Gastroesophageal sphincter (tissue), 4 donors: Measurements from ENCODE around the gene ADAMTS4. TPM values are rescaled to one million over a fixed set of nuclear protein-coding genes. Genes with fewer than 3 reads are reported as not detected.

Source experiments
- ATAC-seq: fragments of 150-250 bp; one replicate; pipeline ENCODE4 v1.9.1; 2016; ENCODE audit warnings: mild to moderate bottlenecking, moderate library complexity
- H3K27ac ChIP-seq, 4 donors: fragments of 200-600 bp; sonication (generic) in 3 of 4; 1 replicate in 3 of 4; 2 replicates in 1 of 4; pipeline ENCODE4 v1.5.1; 2016 to 2019
- H3K27me3 ChIP-seq: fragments of 200-600 bp; sonication (generic); one replicate; pipeline ENCODE4 v1.5.1; 2019
- H3K36me3 ChIP-seq, 2 donors: fragments of 200-600 bp; sonication (generic); one replicate each; pipeline ENCODE4 v1.5.1; 2019; ENCODE audit warnings: control low read depth in 1 of 2
- H3K4me1 ChIP-seq, 3 donors: fragments of 200-600 bp; sonication (generic); 1 replicate in 2 of 3; 2 replicates in 1 of 3; pipeline ENCODE4 v1.5.1; 2016 to 2019; ENCODE audit warnings: control low read depth in 2 of 3
- H3K4me3 ChIP-seq, 2 donors: fragments of 200-600 bp; sonication (generic); one replicate each; pipeline ENCODE4 v1.5.1; 2019; ENCODE audit warnings: mild to moderate bottlenecking in 1 of 2, moderate library complexity in 1 of 2
- H3K9me3 ChIP-seq, 3 donors: fragments of 200-600 bp; sonication (generic); one replicate each; pipeline ENCODE4 v1.5.1; 2017 to 2019; ENCODE audit warnings: control low read depth in 2 of 3
- CTCF ChIP-seq, 4 experiments: fragments of 200-600 bp in 2 of 4; fragments of 450-650 bp in 2 of 4; sonication (generic) in 1 of 4; IDR thresholded peaks; one replicate each; pipeline ENCODE4 v1.5.1; 2017 to 2019; ENCODE audit warnings: antibody characterized with exemption in 4 of 4, mild to moderate bottlenecking in 2 of 4, moderate library complexity in 2 of 4
- EP300 ChIP-seq: sonication (generic); formaldehyde crosslinking; IDR thresholded peaks from one replicate; pipeline ENCODE4 v1.6.1; 2017; ENCODE audit warnings: antibody characterized with exemption, mild to moderate bottlenecking
- POLR2A ChIP-seq, 2 donors: fragments of 450-650 bp; IDR thresholded peaks; one replicate each; pipeline ENCODE4 v1.6.1; 2017; ENCODE audit warnings: antibody characterized with exemption in 2 of 2, mild to moderate bottlenecking in 2 of 2, moderate library complexity in 1 of 2
- POLR2AphosphoS5 ChIP-seq: sonication (generic); formaldehyde crosslinking; IDR thresholded peaks from one replicate; pipeline ENCODE4 v1.6.1; 2017; ENCODE audit warnings: antibody characterized with exemption
- WGBS, 2 donors: methylation state at CpG; one replicate each; pipeline ENCODE4 v1.1.5; 2018; ENCODE audit warnings: low coverage in 1 of 2; 5-methylcytosine and 5-hydroxymethylcytosine counted together
- total RNA-seq, 4 donors: library from RNA; depleted of rRNA; stranded (reverse); fragments of >200 nt; gene quantifications; one replicate each; pipeline ENCODE4 v1.1.0, GENCODE V29; 2016

Gene ADAMTS4
- total RNA-seq, 4 donors from 2014 or later, result 3.7 to 60.6 (median 6.7) TPM

- no peak for TF ChIP-seq CTCF (IDR thresholded peaks at IDR 0.05)
- TF ChIP-seq POLR2AphosphoS5, result no peak
- TF ChIP-seq EP300, result no peak
- TF ChIP-seq POLR2A (IDR thresholded peaks at IDR 0.05), result no peak
- Histone ChIP-seq H3K27me3 (no peaks in the 10 kb centered on the region), H3K4me3 (no peak within 1 kb of the TSS), H3K4me1 (no peaks in the 10 kb centered on the region), H3K36me3 (no peaks in the 10 kb centered on the region), H3K9me3 (no peaks in the 10 kb centered on the region), H3K27ac (no peak within 1 kb of the TSS)
- ATAC-seq, result no peak
- WGBS, 2 donors, result 82% methylated on average over 3 of the region's 4 CpGs; no CpG with 5 or more reads in 1 of the 2 donors
These were observed 39.2 kb upstream of the ADAMTS4 start, which contains the start of gene NR1I3 for GRCh38 chr1:161238039-161238473. Gene NR1I3, minus strand, starts transcription at chr1:161238203. Its CDS starts 1,638 bp downstream, at chr1:161236565.

- no peak for TF ChIP-seq POLR2AphosphoS5
- no peak overlapping the region for H3K27ac ChIP-seq
- no peaks in the 10 kb centered on the region for H3K9me3 ChIP-seq
- no peaks in the 10 kb centered on the region for H3K4me1 ChIP-seq
- no peaks in the 10 kb centered on the region for H3K27me3 ChIP-seq
- 63 to 84% methylated on average over 3 to 5 of the region's 5 CpGs for WGBS, 2 donors
- H3K4me3 ChIP-seq, result no peak overlapping the region
- ATAC-seq, result no peak
- H3K36me3 ChIP-seq, result no peaks in the 10 kb centered on the region
These were observed 37.3 kb upstream of the ADAMTS4 start for GRCh38 chr1:161235957-161236775.

GRCh38 chr1:161233102-161233501, 34.2 kb upstream of the ADAMTS4 start:
- H3K9me3 ChIP-seq, result no peaks in the 10 kb centered on the region
- TF ChIP-seq EP300 (no peak), POLR2AphosphoS5 (no peak)
- peaks cover 0 to 28% of the 10 kb centered on the region in 2 donors for H3K36me3 ChIP-seq
- no peaks in the 10 kb centered on the region for H3K27me3 ChIP-seq
- no peak overlapping the region for H3K27ac ChIP-seq
- WGBS, 2 donors, result 100% methylated on average over 2 of the region's 9 CpGs; no CpG with 5 or more reads in 1 of the 2 donors
- ATAC-seq, result no peak
- peaks cover 0 to 2% (median 0%) of the 10 kb centered on the region in 3 donors for H3K4me1 ChIP-seq
- no peak overlapping the region for H3K4me3 ChIP-seq

GRCh38 chr1:161230762-161231161, 31.9 kb upstream of the ADAMTS4 start:
- ATAC-seq, result no peak
- Histone ChIP-seq H3K4me3 (no peak overlapping the region), H3K9me3 (no peaks in the 10 kb centered on the region), H3K36me3 (peaks cover 0 to 32% of the 10 kb centered on the region in 2 donors), H3K4me1 (peaks cover 0 to 22% (median 18%) of the 10 kb centered on the region in 3 donors), H3K27me3 (no peaks in the 10 kb centered on the region), H3K27ac (no peak overlapping the region)
- TF ChIP-seq EP300, result no peak
- 89 to 98% methylated on average over 3 to 4 of the region's 7 CpGs for WGBS, 2 donors

- no peaks in the 10 kb centered on the region for H3K9me3 ChIP-seq
- H3K27ac ChIP-seq, result no peak overlapping the region
- peaks cover 0 to 29% (median 18%) of the 10 kb centered on the region in 3 donors for H3K4me1 ChIP-seq
- TF ChIP-seq EP300, result no peak
- TF ChIP-seq POLR2A (IDR thresholded peaks at IDR 0.05), result no peak
- no peaks in the 10 kb centered on the region for H3K27me3 ChIP-seq
- no peak for ATAC-seq
- H3K36me3 ChIP-seq, result peaks cover 0 to 32% of the 10 kb centered on the region in 2 donors
- 65% methylated on average over 3 of the region's 3 CpGs; no CpG with 5 or more reads in 1 of the 2 donors for WGBS, 2 donors
- H3K4me3 ChIP-seq, result no peak overlapping the region
These were observed 31.0 kb upstream of the ADAMTS4 start for GRCh38 chr1:161229896-161230295.

- peak overlapping the region in 2 of 4 donors; percentile 73 to 89 for H3K27ac ChIP-seq
- peaks cover 0 to 29% (median 18%) of the 10 kb centered on the region in 3 donors for H3K4me1 ChIP-seq
- TF ChIP-seq POLR2AphosphoS5 (no peak), CTCF (IDR thresholded peaks at IDR 0.05) (no peak), POLR2A (IDR thresholded peaks at IDR 0.05) (no peak), EP300 (no peak)
- H3K9me3 ChIP-seq, result no peaks in the 10 kb centered on the region
- no CpG with 5 or more reads among the region's 7 CpGs for WGBS, 2 donors
- peaks cover 0 to 32% of the 10 kb centered on the region in 2 donors for H3K36me3 ChIP-seq
- ATAC-seq, result no peak
- peak overlapping the region in 1 of 2 donors; percentile 65 for H3K4me3 ChIP-seq
- H3K27me3 ChIP-seq, result no peaks in the 10 kb centered on the region
These were observed 29.2 kb upstream of the ADAMTS4 start for GRCh38 chr1:161228032-161228431.
